NB4 (cell line): ENCODE results near the gene SNX22.
"Not testable (repeated sequence)": the region's sequence is repeated elsewhere in the genome, so short reads cannot be mapped to it uniquely, and the experiment has no call there.

Experiments used
- DNase-seq: peaks from one replicate; pipeline ENCODE4 v3.0.0; 2010; ENCODE audit warnings: low read depth
- H3K4me3 ChIP-seq: one replicate; pipeline ENCODE4 v1.5.1; 2011; ENCODE audit warnings: mild to moderate bottlenecking, low read depth, low read length, moderate library complexity
- CTCF ChIP-seq: IDR thresholded peaks from one replicate; pipeline ENCODE4 v1.5.1; 2012; ENCODE audit warnings: low read depth, low read length
- MAX ChIP-seq: IDR thresholded peaks from 2 replicates; pipeline ENCODE4 v1.6.1; 2011; ENCODE audit warnings: low read depth, low read length
- MYC ChIP-seq: IDR thresholded peaks from 2 replicates; pipeline ENCODE4 v1.6.1; 2011; ENCODE audit warnings: low read depth, low read length
- POLR2A ChIP-seq: IDR thresholded peaks from 2 replicates; pipeline ENCODE4 v1.6.1; 2011; ENCODE audit warnings: mild to moderate bottlenecking; ENCODE audit not compliant: insufficient read length; ENCODE audit errors: extremely low read depth

Gene SNX22

GRCh38 chr15:64111679-64112050, 39.9 kb upstream of the SNX22 start:
- DNase-seq: no peak
- TF ChIP-seq POLR2A: no peak
- TF ChIP-seq MAX: peak; percentile 46; the same call in 1 of the 2 replicates
- no peak for TF ChIP-seq MYC
- H3K4me3 ChIP-seq: no peak overlapping the region

- no peak for DNase-seq
- no peak for TF ChIP-seq MAX
- TF ChIP-seq MYC: no peak
- TF ChIP-seq POLR2A: no peak
- no peak for TF ChIP-seq CTCF
These were observed 39.3 kb upstream of the SNX22 start for GRCh38 chr15:64112073-64112772.

GRCh38 chr15:64112904-64113303, 38.6 kb upstream of the SNX22 start:
- no peak overlapping the region for H3K4me3 ChIP-seq
- peak; percentile 65 for DNase-seq

More at GRCh38 chr15:64112073-64112772, 39.3 kb upstream of the SNX22 start:
- no peak overlapping the region for H3K4me3 ChIP-seq

GRCh38 chr15:64117759-64118487, 33.6 kb upstream of the SNX22 start:
- no peak for DNase-seq
- TF ChIP-seq CTCF (no peak), MYC (no peak), MAX (no peak), POLR2A (no peak)
- no peak overlapping the region for H3K4me3 ChIP-seq

More at GRCh38 chr15:64112904-64113303, 38.6 kb upstream of the SNX22 start:
- no peak for TF ChIP-seq MYC

GRCh38 chr15:64120322-64120721, 31.2 kb upstream of the SNX22 start:
- DNase-seq: not testable (repeated sequence)

GRCh38 chr15:64121614-64122013, 29.9 kb upstream of the SNX22 start:
- no peak for DNase-seq
- TF ChIP-seq MYC (no peak), POLR2A (no peak), MAX (no peak), CTCF (no peak)
- no peak overlapping the region for H3K4me3 ChIP-seq

More at GRCh38 chr15:64120322-64120721, 31.2 kb upstream of the SNX22 start:
- H3K4me3 ChIP-seq: not testable (repeated sequence)

GRCh38 chr15:64122444-64122843, 29.1 kb upstream of the SNX22 start:
- DNase-seq: no peak
- TF ChIP-seq MYC: no peak
- TF ChIP-seq POLR2A: no peak
- TF ChIP-seq CTCF: no peak
- no peak for TF ChIP-seq MAX
- H3K4me3 ChIP-seq: no peak overlapping the region
